CD14-positive monocyte (primary cell): Measurements from ENCODE around the gene YAF2. TPM values are rescaled to one million over a fixed set of nuclear protein-coding genes. Genes with fewer than 3 reads are reported as not detected.

Experiments used
- DNase-seq, 3 donors: peaks; one replicate each; pipeline ENCODE4 v3.0.0-alpha.2; 2011 to 2022
- H2AFZ ChIP-seq: 2 replicates; pipeline ENCODE4 v1.6.0; 2012; ENCODE audit warnings: mild to moderate bottlenecking, low read depth, low read length, inconsistent platforms; ENCODE audit not compliant: insufficient read depth, poor library complexity, severe bottlenecking
- H3K27ac ChIP-seq, 2 donors: 1 replicate in 1 of 2; 2 replicates in 1 of 2; pipeline ENCODE4 v1.5.1; 2012 to 2013; ENCODE audit warnings: low read length in 2 of 2, control low read depth in 1 of 2, inconsistent platforms in 1 of 2, low read depth in 1 of 2, mild to moderate bottlenecking in 1 of 2
- H3K27me3 ChIP-seq, 2 donors: one replicate each; pipeline versions ENCODE4 v1.6.0 to v1.6.1; 2011 to 2013; ENCODE audit warnings: low read length in 2 of 2; ENCODE audit not compliant: control insufficient read depth in 2 of 2, insufficient read depth in 2 of 2
- H3K36me3 ChIP-seq, 2 donors: replicated peaks in 1 of 2; 1 replicate in 1 of 2; 2 replicates in 1 of 2; pipeline versions ENCODE4 v1.5.1 to v1.6.1; 2012 to 2013; ENCODE audit warnings: low read length in 2 of 2, control low read depth in 1 of 2, inconsistent platforms in 1 of 2, mild to moderate bottlenecking in 1 of 2; ENCODE audit not compliant: insufficient read depth in 2 of 2, control insufficient read depth in 1 of 2
- H3K4me1 ChIP-seq, 2 donors: 1 replicate in 1 of 2; 2 replicates in 1 of 2; pipeline versions ENCODE4 v1.5.1 to v1.6.1; 2012 to 2013; ENCODE audit warnings: low read length in 2 of 2, control low read depth in 1 of 2, inconsistent platforms in 1 of 2, mild to moderate bottlenecking in 1 of 2, moderate library complexity in 1 of 2; ENCODE audit not compliant: insufficient read depth in 2 of 2, control insufficient read depth in 1 of 2
- H3K4me2 ChIP-seq: replicated peaks from 2 replicates; pipeline ENCODE3; 2012; ENCODE audit warnings: low read length, moderate library complexity, mild to moderate bottlenecking; ENCODE audit not compliant: poor library complexity, severe bottlenecking; ENCODE audit errors: extremely low read depth
- H3K4me3 ChIP-seq, 3 experiments: fragments of 200-600 bp in 1 of 3; sonication (generic) in 1 of 3; replicated peaks in 1 of 3; 1 replicate in 2 of 3; 2 replicates in 1 of 3; pipeline ENCODE4 v1.5.1; 2011 to 2013; ENCODE audit warnings: low read length in 3 of 3, mild to moderate bottlenecking in 3 of 3, control low read depth in 2 of 3, low read depth in 2 of 3, inconsistent platforms in 1 of 3, moderate library complexity in 1 of 3
- H3K79me2 ChIP-seq: 2 replicates; pipeline ENCODE4 v1.6.0; 2012; ENCODE audit warnings: mild to moderate bottlenecking, control low read depth, inconsistent platforms, low read length, moderate library complexity; ENCODE audit not compliant: insufficient read depth
- H3K9ac ChIP-seq: 2 replicates; pipeline ENCODE4 v1.6.0; 2017; ENCODE audit warnings: low read length, mild to moderate bottlenecking; ENCODE audit not compliant: insufficient read depth, poor library complexity, severe bottlenecking
- H3K9me3 ChIP-seq, 2 donors: replicated peaks in 1 of 2; 1 replicate in 1 of 2; 2 replicates in 1 of 2; pipeline versions ENCODE4 v1.5.1 to v1.6.1; 2012 to 2013; ENCODE audit warnings: low read length in 2 of 2, control low read depth in 1 of 2; ENCODE audit not compliant: control insufficient read depth in 1 of 2, insufficient read depth in 1 of 2
- H4K20me1 ChIP-seq: 2 replicates; pipeline ENCODE4 v1.6.0; 2012; ENCODE audit warnings: mild to moderate bottlenecking, low read length, control low read depth, moderate library complexity; ENCODE audit not compliant: insufficient read depth
- H3K27ac Mint-ChIP-seq, 7 donors: one replicate each; pipeline ENCODE4 v1.8.0; 2020; ENCODE audit warnings: mild to moderate bottlenecking in 7 of 7, mixed read lengths in 7 of 7, moderate library complexity in 6 of 7, inconsistent platforms in 2 of 7
- H3K27me3 Mint-ChIP-seq, 3 donors: one replicate each; pipeline ENCODE4 v1.8.0; 2021 to 2022; ENCODE audit warnings: low read depth in 3 of 3, mild to moderate bottlenecking in 3 of 3, mixed read lengths in 3 of 3, moderate library complexity in 3 of 3, inconsistent platforms in 1 of 3
- H3K36me3 Mint-ChIP-seq, 2 donors: one replicate each; pipeline ENCODE4 v1.8.0; 2020; ENCODE audit warnings: mixed read lengths in 2 of 2, inconsistent platforms in 1 of 2, mild to moderate bottlenecking in 1 of 2
- H3K4me1 Mint-ChIP-seq: one replicate; pipeline ENCODE4 v1.8.0; 2020; ENCODE audit warnings: mild to moderate bottlenecking, mixed read lengths
- H3K4me3 Mint-ChIP-seq, 2 donors: one replicate each; pipeline ENCODE4 v1.8.0; 2020; ENCODE audit warnings: mild to moderate bottlenecking in 2 of 2, mixed read lengths in 2 of 2, moderate library complexity in 1 of 2
- H3K9me3 Mint-ChIP-seq, 7 donors: one replicate each; pipeline ENCODE4 v1.8.0; 2020 to 2022; ENCODE audit warnings: mixed read lengths in 7 of 7, mild to moderate bottlenecking in 6 of 7, moderate library complexity in 6 of 7, inconsistent platforms in 2 of 7
- WGBS: methylation state at CpG from one replicate; pipeline ENCODE4 v1.1.5; 2013; ENCODE audit warnings: missing lambda C conversion rate; ENCODE audit not compliant: insufficient coverage; 5-methylcytosine and 5-hydroxymethylcytosine counted together
- intact Hi-C, 2 donors: fragments of 100-400 bp; cut with micrococcal nuclease; formaldehyde crosslinking; loops; one replicate each; pipeline versions ENCODE4 v1.15.0 to v1.15.1; 2023
- polyA plus RNA-seq, 3 donors: library from polyadenylated mRNA; depleted of rRNA in 1 of 3; unstranded in 2 of 3; stranded (reverse) in 1 of 3; fragments of 300-500 nt in 2 of 3; fragments of >200 nt in 1 of 3; fragmentation: Illumina TruSeq in 2 of 3; gene quantifications; 1 replicate in 2 of 3; 2 replicates in 1 of 3; pipeline ENCODE4 v1.2.3, GENCODE V29; 2012 to 2021
- TF ChIP-seq, protein P1 (sequence below): fragments of 200-600 bp; IDR thresholded peaks from one replicate; pipeline ENCODE4 v1.8.0; 2022; ENCODE audit warnings: antibody characterized with exemption, mild to moderate bottlenecking

YAF2 gene
- polyA plus RNA-seq, 3 donors: 6.2 to 11.0 (median 8.5) TPM

- Histone ChIP-seq H2AFZ (no peak overlapping the region), H4K20me1 (no peaks in the 10 kb centered on the region), H3K9ac (no peak overlapping the region), H3K4me2 (no peak overlapping the region), H3K9me3 (no peaks in the 10 kb centered on the region), H3K79me2 (no peaks in the 10 kb centered on the region), H3K27ac (no peak overlapping the region), H3K27me3 (no peaks in the 10 kb centered on the region), H3K4me3 (no peak overlapping the region), H3K4me1 (no peaks in the 10 kb centered on the region), H3K36me3 (peaks cover 35 to 68% of the 10 kb centered on the region in 2 donors)
- intact Hi-C loops: no loop called here
- no peak overlapping the region for H3K4me3 Mint-ChIP-seq
- TF ChIP-seq, protein P1, sequence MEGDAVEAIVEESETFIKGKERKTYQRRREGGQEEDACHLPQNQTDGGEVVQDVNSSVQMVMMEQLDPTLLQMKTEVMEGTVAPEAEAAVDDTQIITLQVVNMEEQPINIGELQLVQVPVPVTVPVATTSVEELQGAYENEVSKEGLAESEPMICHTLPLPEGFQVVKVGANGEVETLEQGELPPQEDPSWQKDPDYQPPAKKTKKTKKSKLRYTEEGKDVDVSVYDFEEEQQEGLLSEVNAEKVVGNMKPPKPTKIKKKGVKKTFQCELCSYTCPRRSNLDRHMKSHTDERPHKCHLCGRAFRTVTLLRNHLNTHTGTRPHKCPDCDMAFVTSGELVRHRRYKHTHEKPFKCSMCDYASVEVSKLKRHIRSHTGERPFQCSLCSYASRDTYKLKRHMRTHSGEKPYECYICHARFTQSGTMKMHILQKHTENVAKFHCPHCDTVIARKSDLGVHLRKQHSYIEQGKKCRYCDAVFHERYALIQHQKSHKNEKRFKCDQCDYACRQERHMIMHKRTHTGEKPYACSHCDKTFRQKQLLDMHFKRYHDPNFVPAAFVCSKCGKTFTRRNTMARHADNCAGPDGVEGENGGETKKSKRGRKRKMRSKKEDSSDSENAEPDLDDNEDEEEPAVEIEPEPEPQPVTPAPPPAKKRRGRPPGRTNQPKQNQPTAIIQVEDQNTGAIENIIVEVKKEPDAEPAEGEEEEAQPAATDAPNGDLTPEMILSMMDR: no peak
- WGBS: 100% methylated on average over 4 of the region's 6 CpGs
- no peaks in the 10 kb centered on the region for H3K9me3 Mint-ChIP-seq
- H3K4me1 Mint-ChIP-seq: no peaks in the 10 kb centered on the region
- H3K27me3 Mint-ChIP-seq: no peaks in the 10 kb centered on the region
- no peak for DNase-seq
- peaks cover 46 to 65% of the 10 kb centered on the region in 2 donors for H3K36me3 Mint-ChIP-seq
- no peak overlapping the region for H3K27ac Mint-ChIP-seq
Observed at GRCh38 chr12:42192686-42193085, 45.4 kb downstream of the YAF2 start.

GRCh38 chr12:42192258-42192657 lies 45.8 kb downstream of the YAF2 start:
- intact Hi-C loops: no loop called here
- Histone ChIP-seq H3K4me1 (peaks cover under 1 to 2% of the 10 kb centered on the region in 2 donors), H3K27me3 (no peaks in the 10 kb centered on the region), H3K36me3 (peaks cover 33 to 64% of the 10 kb centered on the region in 2 donors), H2AFZ (no peak overlapping the region), H3K9ac (no peak overlapping the region), H3K79me2 (no peaks in the 10 kb centered on the region), H3K9me3 (no peaks in the 10 kb centered on the region), H3K4me3 (no peak overlapping the region), H3K27ac (no peak overlapping the region), H3K4me2 (no peak overlapping the region), H4K20me1 (no peaks in the 10 kb centered on the region)
- Mint-ChIP-seq H3K4me1 (no peaks in the 10 kb centered on the region), H3K27me3 (no peaks in the 10 kb centered on the region), H3K4me3 (no peak overlapping the region), H3K36me3 (peaks cover 43 to 62% of the 10 kb centered on the region in 2 donors), H3K27ac (no peak overlapping the region), H3K9me3 (no peaks in the 10 kb centered on the region)
- TF ChIP-seq, protein P1: no peak
- no CpG with 5 or more reads among the region's 1 CpG for WGBS
- DNase-seq: no peak
